GM12872 (cell line): ENCODE measurements around the gene NR2E3.

ENCODE experiments used
- TF ChIP-seq, protein P1 (sequence below): IDR thresholded peaks from 3 replicates; pipeline ENCODE4 v1.5.1; 2011; ENCODE audit warnings: low read depth, mild to moderate bottlenecking, low read length, moderate library complexity; ENCODE audit not compliant: insufficient read depth

NR2E3 gene

DNA sequence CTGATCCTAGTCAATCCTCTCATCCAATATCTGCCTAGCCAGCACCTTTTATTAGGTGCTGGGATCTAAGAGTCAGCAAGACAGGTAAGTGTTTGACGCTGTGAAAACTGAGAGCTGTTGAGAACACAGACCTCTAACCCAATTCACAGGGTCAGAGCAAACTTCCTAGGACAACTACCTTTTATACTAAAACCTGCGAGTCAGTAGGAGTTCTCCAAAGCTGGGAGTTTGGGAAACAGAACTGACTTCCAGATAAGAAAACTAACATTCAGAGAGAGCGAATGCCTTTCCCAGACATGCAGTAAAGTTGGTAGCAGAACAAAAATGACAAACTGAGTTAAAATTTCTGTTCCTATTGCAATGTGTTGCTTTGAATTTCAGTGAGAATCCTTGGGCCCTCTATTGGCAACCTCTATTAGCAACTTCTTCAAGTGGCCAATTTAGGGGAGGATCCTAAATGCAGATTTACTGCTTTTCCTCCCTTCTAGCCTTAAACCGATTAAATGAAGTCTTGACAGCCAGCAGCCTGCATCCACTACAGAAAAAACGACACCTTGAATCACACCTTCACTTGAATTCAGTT is 11.3 kb downstream of the NR2E3 start:
- TF ChIP-seq, protein P1, sequence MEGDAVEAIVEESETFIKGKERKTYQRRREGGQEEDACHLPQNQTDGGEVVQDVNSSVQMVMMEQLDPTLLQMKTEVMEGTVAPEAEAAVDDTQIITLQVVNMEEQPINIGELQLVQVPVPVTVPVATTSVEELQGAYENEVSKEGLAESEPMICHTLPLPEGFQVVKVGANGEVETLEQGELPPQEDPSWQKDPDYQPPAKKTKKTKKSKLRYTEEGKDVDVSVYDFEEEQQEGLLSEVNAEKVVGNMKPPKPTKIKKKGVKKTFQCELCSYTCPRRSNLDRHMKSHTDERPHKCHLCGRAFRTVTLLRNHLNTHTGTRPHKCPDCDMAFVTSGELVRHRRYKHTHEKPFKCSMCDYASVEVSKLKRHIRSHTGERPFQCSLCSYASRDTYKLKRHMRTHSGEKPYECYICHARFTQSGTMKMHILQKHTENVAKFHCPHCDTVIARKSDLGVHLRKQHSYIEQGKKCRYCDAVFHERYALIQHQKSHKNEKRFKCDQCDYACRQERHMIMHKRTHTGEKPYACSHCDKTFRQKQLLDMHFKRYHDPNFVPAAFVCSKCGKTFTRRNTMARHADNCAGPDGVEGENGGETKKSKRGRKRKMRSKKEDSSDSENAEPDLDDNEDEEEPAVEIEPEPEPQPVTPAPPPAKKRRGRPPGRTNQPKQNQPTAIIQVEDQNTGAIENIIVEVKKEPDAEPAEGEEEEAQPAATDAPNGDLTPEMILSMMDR: no peak

DNA sequence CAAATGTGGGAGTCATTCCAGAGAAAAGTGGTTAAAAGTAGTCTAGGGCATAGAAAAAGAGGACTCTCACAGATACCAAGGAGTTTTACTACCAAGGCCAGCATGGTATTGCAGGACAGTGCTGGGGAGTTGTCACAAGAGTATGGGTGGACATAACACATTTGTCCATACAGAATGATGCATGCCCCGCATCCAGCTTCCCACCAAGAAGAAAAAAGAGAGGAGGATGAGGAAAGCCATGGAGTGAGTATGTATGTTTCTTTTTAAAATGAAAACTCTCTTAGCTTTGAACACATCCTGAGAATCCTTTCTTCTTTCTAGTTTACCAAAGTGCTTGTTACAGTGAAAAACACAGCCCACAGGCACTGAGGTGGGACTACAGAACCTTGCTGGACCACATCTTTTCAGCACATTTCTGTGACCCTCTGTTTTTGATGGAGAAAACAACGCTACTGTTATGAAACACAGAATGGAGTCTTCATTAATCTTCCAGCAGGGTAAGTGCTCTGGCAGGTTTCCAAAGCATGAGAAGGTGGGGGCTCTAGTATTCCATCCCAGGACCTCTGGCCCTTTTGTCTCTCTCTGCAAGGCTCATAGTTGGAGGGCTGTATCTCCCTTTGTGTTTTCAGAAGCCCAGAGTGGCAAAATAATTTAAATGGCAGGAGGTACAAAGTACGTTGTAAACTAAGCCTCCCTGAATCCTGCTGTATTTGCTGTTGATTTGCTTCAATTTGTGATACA is 12.7 kb downstream of the NR2E3 start:
- TF ChIP-seq, protein P1: no peak

DNA sequence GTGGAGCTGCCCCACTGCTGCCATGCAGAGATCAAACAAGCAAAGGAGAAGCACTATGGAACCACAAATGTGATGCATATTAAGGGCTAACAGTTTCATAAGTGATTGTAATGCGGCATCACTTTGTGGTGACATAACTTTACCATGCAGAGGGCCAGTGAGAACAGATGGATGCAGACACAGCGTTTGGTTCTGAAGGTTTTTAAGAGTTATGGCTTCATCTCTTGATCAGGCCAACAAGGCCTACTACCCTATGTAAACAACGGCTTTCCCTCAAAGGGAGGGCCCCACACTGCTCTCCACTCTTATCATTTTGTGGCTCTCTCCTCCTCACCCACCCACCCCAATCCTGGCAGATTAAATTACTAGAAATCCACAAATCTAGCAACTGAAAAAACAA is 13.4 kb downstream of the NR2E3 start:
- TF ChIP-seq, protein P1: no peak

DNA sequence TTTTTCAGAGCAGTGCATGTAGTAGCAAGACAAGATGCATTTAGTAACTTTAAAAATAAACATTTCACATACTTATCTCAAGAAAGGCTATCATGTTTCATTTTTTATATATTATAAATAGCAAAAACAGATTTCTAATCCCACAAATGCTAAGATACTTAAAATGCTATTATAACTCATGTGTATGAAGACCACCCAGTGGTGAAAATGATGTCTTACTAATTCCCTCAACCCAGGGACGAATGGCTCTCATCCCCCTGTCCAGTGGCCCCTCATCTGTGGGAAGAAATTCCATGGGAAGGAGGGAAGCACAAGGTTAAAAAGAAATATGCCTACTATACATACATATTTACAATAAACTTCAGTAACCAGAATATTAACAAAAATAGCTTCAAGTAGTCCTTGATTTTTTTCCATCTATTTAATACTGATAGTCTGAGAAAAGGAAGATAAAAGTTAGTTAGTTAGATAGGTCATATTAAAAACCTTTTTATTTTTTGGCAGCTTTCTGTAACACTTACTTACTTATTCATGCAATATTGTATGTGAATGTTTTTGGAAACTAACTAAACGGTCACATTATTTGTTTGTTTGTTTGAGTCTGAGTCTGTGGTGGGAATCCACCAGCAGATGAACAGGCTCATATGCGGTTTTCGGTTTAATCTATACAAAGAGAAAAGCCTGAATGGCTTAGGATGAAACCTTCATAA is 14.8 kb downstream of the NR2E3 start:
- TF ChIP-seq, protein P1: no peak

DNA sequence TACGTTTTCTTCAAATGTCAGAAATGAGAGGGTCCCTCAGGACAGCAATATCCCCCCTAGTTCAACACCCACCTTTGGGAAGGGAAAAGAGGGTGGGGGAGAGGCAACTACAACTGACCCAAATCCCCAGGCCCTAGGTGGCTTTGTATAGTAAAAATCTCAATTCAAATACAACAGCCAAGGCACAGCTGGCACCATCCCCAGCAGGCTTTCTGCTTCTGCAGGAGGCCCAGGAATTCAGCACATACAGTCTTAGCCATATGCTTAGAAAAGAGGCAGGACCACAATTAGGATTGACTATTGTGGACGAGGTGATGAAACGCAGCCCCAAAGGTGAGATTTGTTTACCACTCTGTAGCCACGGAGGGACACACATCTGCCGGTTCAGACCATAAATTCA is 15.8 kb downstream of the NR2E3 start:
- TF ChIP-seq, protein P1: no peak

DNA sequence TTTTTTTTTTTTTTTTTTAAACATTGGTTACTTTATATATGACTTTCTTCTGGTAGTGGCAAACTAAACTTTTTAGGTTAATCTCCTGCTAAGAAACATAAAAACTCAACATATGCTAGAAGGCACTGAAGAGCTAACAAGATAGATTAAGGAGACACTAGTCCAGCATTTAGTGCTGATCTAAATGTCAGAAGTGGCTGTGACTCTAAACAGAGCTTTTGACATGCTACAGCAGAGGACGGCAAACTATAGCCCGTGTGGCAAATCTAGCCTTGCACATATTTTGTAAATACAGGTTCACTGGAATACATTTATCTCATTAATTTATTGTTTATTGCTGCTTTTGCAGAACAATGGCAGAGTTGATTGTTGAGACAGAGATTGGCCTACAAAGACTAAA is 20.6 kb downstream of the NR2E3 start:
- TF ChIP-seq, protein P1: no peak

DNA sequence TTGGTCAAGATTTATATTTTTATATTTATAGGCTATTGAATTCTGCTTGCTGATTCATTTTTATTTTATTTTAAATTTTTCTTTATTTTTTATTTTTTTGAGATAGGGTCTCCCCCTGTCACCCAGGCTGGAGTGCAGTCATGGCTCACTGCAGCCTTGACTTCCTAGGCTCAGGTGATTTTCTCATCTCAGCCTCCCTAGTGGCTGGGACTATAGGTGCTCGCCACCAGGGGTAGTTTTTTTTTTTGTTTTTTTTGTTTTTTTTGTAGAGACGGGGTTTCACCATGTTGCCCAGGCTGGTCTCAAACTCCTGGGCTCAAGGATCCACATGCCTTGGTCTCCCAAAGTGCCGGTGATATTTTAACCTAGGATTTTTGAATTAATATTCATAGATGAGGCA is 31.2 kb downstream of the NR2E3 start:
- TF ChIP-seq, protein P1: no peak
